ENCODE results near the gene ST3GAL3. TPM values are rescaled to one million over a fixed set of nuclear protein-coding genes. Genes with fewer than 3 reads are reported as not detected.

Gene ST3GAL3
- total RNA-seq, 4 donors from 2014 or later = 30.2 to 41.4 (median 33.2) TPM

- no peak for ATAC-seq
- Histone ChIP-seq H3K27me3 (no peaks in the 10 kb centered on the region), H3K4me1 (peaks cover 0 to 30% (median 10%) of the 10 kb centered on the region in 3 donors), H3K36me3 (peaks cover 0 to 56% of the 10 kb centered on the region in 2 donors), H3K9me3 (no peaks in the 10 kb centered on the region), H3K4me3 (peak overlapping the region in 1 of 2 donors; percentile 87), H3K27ac (peak overlapping the region in 1 of 4 donors; percentile 62)
- TF ChIP-seq POLR2AphosphoS5 (IDR thresholded peaks at IDR 0.05) = no peak
- TF ChIP-seq, protein P1, sequence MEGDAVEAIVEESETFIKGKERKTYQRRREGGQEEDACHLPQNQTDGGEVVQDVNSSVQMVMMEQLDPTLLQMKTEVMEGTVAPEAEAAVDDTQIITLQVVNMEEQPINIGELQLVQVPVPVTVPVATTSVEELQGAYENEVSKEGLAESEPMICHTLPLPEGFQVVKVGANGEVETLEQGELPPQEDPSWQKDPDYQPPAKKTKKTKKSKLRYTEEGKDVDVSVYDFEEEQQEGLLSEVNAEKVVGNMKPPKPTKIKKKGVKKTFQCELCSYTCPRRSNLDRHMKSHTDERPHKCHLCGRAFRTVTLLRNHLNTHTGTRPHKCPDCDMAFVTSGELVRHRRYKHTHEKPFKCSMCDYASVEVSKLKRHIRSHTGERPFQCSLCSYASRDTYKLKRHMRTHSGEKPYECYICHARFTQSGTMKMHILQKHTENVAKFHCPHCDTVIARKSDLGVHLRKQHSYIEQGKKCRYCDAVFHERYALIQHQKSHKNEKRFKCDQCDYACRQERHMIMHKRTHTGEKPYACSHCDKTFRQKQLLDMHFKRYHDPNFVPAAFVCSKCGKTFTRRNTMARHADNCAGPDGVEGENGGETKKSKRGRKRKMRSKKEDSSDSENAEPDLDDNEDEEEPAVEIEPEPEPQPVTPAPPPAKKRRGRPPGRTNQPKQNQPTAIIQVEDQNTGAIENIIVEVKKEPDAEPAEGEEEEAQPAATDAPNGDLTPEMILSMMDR (IDR thresholded peaks at IDR 0.05) = peak in 1 of 4 experiments; percentile 43
- WGBS, 2 donors (ENCODE audit: low coverage in 1 of 2) = 45 to 60% methylated on average over 3 to 7 of the region's 7 CpGs
These were observed 262.0 kb downstream of the ST3GAL3 start for GRCh38 chr1:43969416-43969745.

DNA sequence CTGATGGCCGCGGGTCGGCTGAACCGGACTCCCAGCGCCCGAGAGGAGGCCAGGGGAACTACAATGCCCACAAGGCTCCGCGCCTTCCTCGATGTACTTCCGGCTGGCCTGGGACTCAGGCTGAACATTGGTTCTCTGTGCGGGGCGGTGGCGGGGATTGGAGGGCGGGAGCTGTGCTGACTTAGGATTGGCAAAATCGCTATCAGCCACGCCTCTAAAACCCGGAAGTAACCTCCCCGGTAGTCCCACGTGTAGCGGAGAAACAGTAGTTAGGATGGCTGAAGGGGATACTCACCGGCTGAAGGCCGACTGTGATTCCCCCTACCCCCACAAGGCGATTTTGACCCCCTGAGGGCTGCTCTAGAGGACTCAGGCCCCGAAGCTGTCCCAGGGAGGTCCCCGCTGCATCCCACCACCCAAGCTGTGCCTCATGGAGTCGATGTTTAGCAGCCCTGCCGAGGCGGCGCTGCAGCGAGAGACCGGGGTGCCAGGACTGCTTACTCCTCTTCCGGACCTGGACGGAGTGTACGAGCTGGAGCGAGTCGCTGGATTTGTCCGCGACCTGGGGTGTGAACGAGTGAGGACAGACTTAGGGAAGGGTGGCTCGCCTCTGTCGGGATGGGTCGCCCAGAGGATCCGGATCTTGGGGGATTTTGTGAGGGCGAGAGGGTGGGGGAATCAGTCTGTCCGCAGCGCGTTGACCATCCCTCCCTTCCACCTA lies 262.6 kb downstream of the ST3GAL3 start, which contains the start of gene DPH2:
Gene DPH2 (plus strand): TSS at position 265 of the 721 bp plus-strand sequence. CDS start 166 bp downstream, at position 431.
- WGBS, 2 donors (ENCODE audit: low coverage in 1 of 2) = 1 to 2% methylated on average over 10 to 11 of the region's 47 CpGs

DNA sequence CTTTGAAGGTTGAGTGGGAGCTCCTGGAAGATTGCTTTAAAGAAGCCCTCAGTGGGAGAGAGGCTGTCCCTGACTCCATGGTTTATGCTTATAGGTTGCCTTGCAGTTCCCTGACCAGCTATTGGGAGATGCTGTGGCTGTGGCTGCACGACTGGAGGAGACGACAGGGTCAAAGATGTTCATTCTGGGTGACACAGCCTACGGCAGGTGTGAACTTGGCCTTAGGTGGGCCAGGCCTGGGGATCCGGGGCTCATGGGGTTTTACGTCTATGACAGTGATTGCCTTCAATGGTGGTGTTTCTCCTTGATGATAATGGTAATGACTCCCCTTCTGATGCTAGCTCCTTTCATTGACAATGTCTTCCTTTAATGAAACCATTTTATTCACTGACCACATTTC lies 263.2 kb downstream of the ST3GAL3 start:
- TF ChIP-seq POLR2AphosphoS5 (IDR thresholded peaks at IDR 0.05) = no peak
- TF ChIP-seq, protein P1 (IDR thresholded peaks at IDR 0.05) = no peak
- TF ChIP-seq EP300 (IDR thresholded peaks at IDR 0.05) = no peak
- TF ChIP-seq POLR2A (IDR thresholded peaks at IDR 0.05) = no peak
- no peak for ATAC-seq
- 40% methylated on average over 5 of the region's 5 CpGs; no CpG with 5 or more reads in 1 of the 2 donors for WGBS, 2 donors (ENCODE audit: low coverage in 1 of 2)
- Histone ChIP-seq H3K27ac (peak overlapping the region in 1 of 4 donors; percentile 66), H3K27me3 (no peaks in the 10 kb centered on the region), H3K36me3 (peaks cover 0 to 45% of the 10 kb centered on the region in 2 donors), H3K9me3 (no peaks in the 10 kb centered on the region), H3K4me1 (peaks cover 0 to 32% (median 10%) of the 10 kb centered on the region in 3 donors), H3K4me3 (peak overlapping the region; percentile 58 to 87)

More for the DNA sequence above, 262.6 kb downstream of the ST3GAL3 start, which contains the start of gene DPH2:
- H3K4me3 ChIP-seq = peak within 1 kb of the TSS; percentile 58 to 87
- no peaks in the 10 kb centered on the region for H3K27me3 ChIP-seq
- peaks cover 0 to 31% (median 10%) of the 10 kb centered on the region in 3 donors for H3K4me1 ChIP-seq
- peaks cover 0 to 51% of the 10 kb centered on the region in 2 donors for H3K36me3 ChIP-seq
- peak; percentile 97 for ATAC-seq
- H3K27ac ChIP-seq = peak within 1 kb of the TSS in 3 of 4 donors; percentile 46 to 66 (median 62)
- TF ChIP-seq POLR2AphosphoS5 (IDR thresholded peaks at IDR 0.05) (peak; percentile 11), POLR2A (IDR thresholded peaks at IDR 0.05) (no peak), EP300 (IDR thresholded peaks at IDR 0.05) (no peak)
- TF ChIP-seq, protein P1 (IDR thresholded peaks at IDR 0.05) = peak in 2 of 4 experiments; percentile 20 to 59
- H3K9me3 ChIP-seq = no peaks in the 10 kb centered on the region

DNA sequence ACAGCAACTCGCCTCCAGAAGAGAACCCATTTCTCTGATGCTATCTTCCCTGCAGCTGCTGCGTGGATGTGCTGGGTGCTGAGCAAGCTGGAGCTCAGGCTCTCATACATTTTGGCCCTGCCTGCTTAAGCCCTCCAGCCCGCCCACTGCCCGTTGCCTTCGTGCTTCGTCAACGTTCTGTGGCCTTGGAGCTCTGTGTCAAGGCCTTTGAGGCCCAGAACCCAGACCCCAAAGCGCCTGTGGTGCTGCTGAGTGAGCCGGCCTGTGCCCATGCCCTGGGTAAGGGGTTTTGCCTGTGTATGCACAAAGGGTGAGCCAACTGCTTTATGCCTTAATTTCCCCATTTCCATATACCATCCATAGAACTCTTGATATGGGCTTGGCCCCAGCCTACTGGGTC lies 263.6 kb downstream of the ST3GAL3 start:
- peak overlapping the region in 1 of 2 donors; percentile 87 for H3K4me3 ChIP-seq
- TF ChIP-seq EP300 (IDR thresholded peaks at IDR 0.05) (no peak), POLR2AphosphoS5 (IDR thresholded peaks at IDR 0.05) (no peak), POLR2A (IDR thresholded peaks at IDR 0.05) (no peak)
- TF ChIP-seq, protein P1 (IDR thresholded peaks at IDR 0.05) = no peak
- no peaks in the 10 kb centered on the region for H3K9me3 ChIP-seq
- WGBS, 2 donors (ENCODE audit: low coverage in 1 of 2) = 83% methylated on average over 2 of the region's 9 CpGs; no CpG with 5 or more reads in 1 of the 2 donors
- H3K4me1 ChIP-seq = peaks cover 0 to 36% (median 14%) of the 10 kb centered on the region in 3 donors
- no peak overlapping the region for H3K27ac ChIP-seq
- ATAC-seq = no peak
- H3K27me3 ChIP-seq = no peaks in the 10 kb centered on the region
- H3K36me3 ChIP-seq = peaks cover 0 to 41% of the 10 kb centered on the region in 2 donors
